HG02970 (cell line): ENCODE measurements around the gene TENM3.
A peak's percentile ranks its signal among the peaks of the same experiment; 100 is the strongest.

Source experiments
- ATAC-seq: cut with Tn5 transposase; IDR thresholded peaks from one replicate; pipeline ENCODE4 v1.9.1; 2021; ENCODE audit warnings: mild to moderate bottlenecking, moderate library complexity, moderate number of reproducible peaks; ENCODE audit not compliant: unreplicated experiment, low FRiP score

Gene TENM3

GRCh38 chr4:182700362-182701160, 457.4 kb downstream of the TENM3 start:
- no peak for ATAC-seq

DNA sequence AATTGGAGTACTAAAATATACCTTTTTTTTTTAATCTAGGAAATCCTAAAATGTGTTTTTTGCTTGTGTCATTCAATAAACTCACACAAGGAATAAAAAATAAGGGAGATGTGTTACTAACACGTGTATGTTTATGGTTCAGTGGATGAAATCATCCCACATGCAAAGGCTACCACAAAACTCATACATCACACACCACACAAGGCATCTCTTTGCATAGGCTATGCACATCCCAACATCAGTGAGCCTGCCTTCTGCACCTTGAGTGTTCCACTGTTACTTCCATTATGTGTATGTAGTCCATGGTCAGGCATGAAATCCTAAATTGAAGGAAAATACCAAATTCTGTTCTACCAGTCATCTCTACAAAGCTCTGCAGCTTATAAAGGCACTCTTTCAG, 460.9 kb downstream of the TENM3 start:
- ATAC-seq: no peak

- ATAC-seq: no peak
Observed at GRCh38 chr4:182704948-182705347, 461.7 kb downstream of the TENM3 start.

- no peak for ATAC-seq
Observed at GRCh38 chr4:182705389-182705788, 462.2 kb downstream of the TENM3 start.

- ATAC-seq: no peak
Observed at GRCh38 chr4:182711211-182711610, 468.0 kb downstream of the TENM3 start.

DNA sequence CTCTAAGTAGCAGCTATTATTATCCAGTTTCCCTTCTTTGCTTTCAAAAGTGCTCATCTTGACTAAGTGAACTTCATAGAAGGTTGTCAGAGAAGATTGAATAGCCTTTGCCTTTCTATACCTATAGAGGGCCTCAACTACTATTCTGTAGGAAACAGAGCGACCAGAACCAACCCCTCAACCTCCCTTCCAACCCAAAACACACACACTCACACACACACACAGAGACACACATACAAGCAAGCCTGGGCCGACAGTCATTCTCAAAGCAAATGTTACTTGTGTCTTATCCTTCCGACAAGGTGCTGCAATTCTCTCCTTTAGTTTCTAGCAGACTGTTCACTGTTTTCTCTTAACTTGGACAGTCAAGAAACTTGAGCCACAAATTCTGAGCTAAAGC, 472.3 kb downstream of the TENM3 start:
- no peak for ATAC-seq

- ATAC-seq: no peak
Observed at GRCh38 chr4:182716192-182716591, 473.0 kb downstream of the TENM3 start.

DNA sequence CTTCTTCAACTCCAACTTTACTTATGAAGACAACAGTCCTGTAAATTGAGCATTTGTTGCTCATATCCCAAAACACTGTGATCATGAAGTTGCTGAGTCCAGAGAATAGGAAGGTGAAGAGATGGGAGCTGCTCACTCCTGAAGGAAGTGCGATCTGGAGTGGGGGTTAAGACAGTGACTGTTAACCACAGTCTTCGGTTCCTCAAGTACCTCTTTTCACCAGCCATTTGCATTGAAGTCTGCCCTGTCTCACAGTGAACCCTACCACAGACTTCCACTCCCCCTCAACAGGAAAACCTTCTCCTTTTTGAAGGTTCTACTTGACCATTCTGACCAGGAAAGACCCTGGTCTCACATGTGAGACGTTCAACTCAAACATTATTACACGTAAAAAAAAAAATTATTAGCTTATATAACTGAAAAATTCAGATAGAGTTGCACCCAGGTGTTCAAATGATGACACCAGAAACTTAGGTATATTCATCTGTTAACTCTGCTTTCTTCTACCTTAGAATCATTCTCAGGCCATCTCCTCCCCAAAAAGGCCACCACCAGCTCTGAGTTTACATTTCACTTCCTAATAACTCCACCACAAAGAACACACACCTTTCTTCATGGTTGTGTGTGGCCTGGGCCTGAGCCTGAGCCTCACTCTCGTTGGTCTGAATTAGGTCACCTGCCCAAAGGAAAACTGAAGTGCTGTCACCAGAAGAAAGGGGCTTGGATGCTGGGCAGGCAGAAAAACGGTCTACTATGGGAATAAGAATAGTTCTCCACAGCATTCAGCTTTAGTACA, 474.8 kb downstream of the TENM3 start:
- ATAC-seq: peak; percentile 33

GRCh38 chr4:182724414-182724813, 481.2 kb downstream of the TENM3 start:
- no peak for ATAC-seq

GRCh38 chr4:182729516-182729915, 486.3 kb downstream of the TENM3 start:
- no peak for ATAC-seq

DNA sequence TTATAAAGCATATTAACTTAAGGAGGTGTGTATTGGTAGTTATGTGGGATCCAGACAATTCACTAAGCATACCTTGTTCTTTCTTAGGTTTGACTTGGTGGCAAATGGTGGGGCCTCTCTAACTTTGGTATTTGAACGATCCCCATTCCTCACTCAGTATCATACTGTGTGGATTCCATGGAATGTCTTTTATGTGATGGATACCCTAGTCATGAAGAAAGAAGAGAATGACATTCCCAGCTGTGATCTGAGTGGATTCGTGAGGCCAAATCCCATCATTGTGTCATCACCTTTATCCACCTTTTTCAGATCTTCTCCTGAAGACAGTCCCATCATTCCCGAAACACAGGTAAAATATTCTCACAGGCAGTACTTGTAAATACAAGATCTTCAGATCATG, 487.6 kb downstream of the TENM3 start:
- ATAC-seq: no peak

- no peak for ATAC-seq
Observed at GRCh38 chr4:182736207-182736606, 493.0 kb downstream of the TENM3 start.

GRCh38 chr4:182738283-182739047, 495.3 kb downstream of the TENM3 start:
- no peak for ATAC-seq

- no peak for ATAC-seq
Observed at GRCh38 chr4:182740256-182740655, 497.1 kb downstream of the TENM3 start.

DNA sequence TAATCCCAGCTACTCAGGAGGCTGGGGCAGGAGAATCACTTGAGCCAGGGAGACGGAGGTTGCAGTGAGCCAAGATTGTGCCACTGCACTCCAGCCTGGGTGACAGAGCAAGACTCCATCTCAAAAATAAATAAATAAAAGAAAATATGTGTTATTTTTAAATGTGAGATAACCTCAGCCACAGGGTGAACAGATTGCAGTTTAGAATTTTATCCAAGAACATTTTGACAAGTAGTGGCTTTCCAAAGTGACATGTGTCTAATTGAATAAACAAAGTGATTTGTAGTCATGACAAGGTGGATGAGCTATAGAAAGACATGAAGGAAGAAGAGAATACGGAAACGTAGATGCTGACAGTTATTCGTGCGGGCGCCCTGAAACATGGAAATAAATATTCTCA, 497.9 kb downstream of the TENM3 start:
- no peak for ATAC-seq

DNA sequence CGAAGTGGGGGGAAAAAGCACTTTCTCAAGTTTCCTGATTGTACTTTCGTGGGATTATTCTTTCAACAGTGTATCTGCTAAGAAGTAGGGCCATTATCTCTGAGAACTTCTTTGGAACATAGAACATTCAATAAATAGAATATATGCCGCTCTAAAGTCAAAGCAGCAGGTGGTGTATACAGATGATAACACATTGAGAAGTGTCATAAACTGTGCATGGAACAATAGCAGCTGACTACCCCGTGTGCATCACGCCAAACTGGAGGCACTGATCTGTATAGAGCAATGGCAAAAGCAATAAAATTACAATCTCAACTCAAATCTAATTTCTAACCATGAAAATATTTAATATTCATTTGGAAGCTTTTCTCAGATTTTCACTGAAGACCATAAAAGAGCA, 498.7 kb downstream of the TENM3 start:
- ATAC-seq: no peak

DNA sequence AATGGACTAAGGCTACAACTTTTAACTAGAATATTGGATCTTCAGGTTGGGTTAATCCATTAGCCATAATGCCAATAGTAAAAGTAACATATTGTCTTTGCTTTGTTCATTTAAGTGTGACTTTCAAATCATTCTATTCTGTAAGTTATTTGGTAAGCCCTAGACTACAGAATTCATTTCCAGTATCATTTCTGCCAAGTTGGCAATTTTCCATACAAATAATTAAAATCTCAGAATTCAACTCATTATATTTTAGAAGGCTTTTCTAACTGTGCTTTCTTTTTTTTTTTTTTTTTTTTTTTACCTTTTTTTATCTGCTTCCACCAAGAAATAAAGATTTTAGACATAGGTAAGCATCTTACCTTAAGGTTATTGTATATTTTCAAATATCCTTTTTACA, 500.6 kb downstream of the TENM3 start:
- ATAC-seq: no peak

DNA sequence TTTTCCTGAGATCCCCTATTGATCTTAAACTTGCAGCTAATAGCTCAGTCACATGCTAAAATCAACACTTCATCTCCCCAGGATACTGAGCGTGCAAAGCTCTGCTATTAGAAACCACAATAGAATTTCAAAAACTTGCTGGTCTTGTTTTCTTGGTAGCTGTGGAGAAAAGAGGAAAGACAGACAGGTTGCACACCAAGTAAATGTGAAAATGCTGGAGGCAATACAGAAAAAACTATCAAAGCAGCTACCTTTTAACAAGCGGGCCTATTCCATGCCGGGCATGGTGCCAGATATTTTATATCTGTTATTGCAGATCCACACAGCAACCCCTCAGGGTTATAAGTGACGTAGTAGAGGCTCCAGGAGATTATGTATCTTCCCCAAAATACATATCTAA, 502.0 kb downstream of the TENM3 start:
- ATAC-seq: no peak

DNA sequence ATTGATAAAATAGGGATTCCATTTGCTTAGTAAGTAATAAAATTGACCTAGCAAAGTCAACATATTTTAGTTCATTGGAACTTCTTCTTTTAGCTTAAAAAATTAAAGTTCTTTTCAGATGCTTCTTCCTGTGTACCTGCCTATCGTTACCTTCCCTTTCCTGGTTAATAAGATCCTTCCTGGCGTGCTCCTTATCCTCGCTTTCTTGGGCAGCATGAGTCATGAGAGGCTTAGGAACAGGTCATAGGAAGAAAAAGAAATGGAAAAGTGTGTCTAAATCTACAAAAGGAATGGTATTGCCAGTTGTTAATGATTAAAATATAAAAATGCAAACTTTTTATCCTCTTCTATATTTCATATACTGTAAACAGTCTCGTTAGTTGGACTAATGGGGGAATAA, 503.7 kb downstream of the TENM3 start:
- no peak for ATAC-seq

- no peak for ATAC-seq
Observed at GRCh38 chr4:182748283-182748682, 505.1 kb downstream of the TENM3 start.

DNA sequence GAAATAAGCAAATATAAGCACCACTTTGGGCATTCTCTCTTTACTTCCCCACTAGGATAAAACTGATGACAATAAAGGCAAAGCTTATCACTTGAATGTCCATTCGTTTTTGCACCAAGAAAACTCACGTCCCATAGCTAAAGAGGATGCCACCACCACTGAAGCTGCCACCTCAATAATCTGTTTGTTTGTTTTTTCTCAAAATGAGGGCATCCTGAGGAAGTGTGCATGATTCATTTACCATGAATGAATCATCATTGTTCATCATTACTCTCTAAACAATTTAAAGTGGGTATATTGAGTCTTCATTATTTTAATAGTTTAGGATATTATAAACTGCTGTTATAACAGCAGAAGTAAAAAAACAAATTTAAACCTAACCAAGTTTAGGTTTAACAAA, 505.7 kb downstream of the TENM3 start:
- ATAC-seq: no peak
